HG02588 (cell line): ENCODE results near the gene SSNA1.
A peak's percentile ranks its signal among the peaks of the same experiment; 100 is the strongest.

Source experiments
- ATAC-seq: cut with Tn5 transposase; IDR thresholded peaks from one replicate; pipeline ENCODE4 v1.9.1; 2021; ENCODE audit warnings: mild to moderate bottlenecking, moderate library complexity; ENCODE audit not compliant: unreplicated experiment

The SSNA1 gene

DNA sequence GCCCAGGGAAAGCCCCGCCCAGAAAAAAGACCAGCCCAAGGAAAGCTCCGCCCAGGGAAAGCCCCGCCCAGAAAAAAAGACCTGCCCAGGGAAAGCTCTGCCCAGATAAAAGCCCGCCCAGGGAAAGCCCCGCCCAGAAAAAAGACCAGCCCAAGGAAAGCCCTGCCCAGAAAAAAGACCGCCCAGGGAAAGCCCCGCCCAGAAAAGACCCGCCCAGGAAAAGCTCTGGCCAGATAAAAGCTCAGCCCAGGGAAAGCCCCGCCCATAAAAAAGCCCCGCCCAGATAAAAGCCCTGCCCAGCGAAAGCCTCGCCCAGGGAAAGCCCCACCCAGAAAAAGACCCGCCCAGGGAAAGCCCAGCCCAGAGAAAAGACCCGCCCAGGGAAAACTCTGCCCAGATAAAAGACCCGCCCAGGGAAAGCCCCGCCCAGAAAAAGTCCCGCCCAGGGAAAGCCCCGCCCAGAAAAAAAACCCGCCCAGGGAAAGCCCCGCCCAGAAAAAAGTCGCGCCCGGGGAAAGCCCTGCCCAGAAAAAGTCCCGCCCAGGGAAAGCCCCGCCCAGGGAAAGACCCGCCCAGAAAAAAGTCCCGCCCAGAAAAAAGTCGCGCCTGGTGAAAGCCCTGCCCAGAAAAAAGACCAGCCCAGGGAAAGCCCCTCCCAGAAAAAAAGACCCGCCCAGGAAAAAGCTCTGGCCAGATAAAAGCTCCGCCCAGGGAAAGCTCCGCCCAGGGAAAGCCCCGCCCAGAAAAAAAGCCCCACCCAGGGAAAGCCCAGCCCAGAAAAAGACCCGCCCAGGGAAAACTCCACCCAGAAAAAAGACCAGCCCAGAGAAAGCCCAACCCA lies 37.6 kb upstream of the SSNA1 start:
- ATAC-seq: peak; percentile 35

DNA sequence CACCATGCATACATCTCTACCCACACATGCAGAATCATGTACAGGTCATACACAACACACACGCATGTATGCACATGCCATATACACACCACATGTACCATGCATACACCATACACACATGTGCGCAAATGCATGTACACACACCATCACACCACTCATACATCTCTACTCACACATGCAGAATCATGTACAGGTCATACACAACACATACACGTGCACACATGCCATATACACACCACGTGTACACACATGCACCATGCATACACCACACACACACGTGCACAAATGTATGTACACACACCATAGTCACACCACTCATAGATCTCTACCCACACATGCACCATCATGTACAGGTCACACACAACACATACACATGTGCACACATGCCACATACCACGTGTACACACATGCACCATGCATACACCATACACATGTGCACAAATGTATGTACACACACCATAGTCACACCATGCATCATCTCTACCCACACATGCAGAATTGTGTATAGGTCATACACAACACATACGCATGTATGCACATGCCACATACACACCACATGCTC lies 35.6 kb upstream of the SSNA1 start:
- no peak for ATAC-seq

DNA sequence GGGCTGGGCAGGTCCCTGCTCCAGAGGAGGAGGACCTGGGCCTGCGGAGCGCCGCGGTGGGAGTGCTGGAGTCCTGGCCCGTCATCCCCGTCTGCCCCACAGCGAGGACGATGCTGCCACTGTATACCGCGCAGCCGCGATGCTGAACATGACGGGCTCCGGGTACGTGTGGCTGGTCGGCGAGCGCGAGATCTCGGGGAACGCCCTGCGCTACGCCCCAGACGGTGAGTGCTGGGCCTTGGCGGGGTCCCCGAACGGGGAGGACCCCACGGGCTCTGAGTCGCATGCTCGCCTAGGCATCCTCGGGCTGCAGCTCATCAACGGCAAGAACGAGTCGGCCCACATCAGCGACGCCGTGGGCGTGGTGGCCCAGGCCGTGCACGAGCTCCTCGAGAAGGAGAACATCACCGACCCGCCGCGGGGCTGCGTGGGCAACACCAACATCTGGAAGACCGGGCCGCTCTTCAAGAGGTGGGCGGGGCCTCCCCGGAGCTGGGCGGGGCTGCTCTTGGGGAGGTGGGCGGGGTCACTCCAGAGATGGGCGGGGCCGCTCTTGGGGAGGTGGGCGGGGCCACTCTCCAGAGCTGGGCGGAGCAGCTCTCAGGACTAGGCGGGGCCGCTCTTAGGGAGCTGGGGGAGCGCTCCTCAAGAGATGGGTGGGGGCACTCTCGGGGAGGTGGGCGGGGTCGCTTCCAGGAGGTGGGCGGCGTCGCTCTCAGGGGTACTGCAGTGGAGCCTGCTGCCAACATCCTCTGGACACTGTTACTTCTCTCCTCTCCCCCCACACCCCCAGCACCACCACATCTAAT lies 31.7 kb upstream of the SSNA1 start:
- no peak for ATAC-seq

DNA sequence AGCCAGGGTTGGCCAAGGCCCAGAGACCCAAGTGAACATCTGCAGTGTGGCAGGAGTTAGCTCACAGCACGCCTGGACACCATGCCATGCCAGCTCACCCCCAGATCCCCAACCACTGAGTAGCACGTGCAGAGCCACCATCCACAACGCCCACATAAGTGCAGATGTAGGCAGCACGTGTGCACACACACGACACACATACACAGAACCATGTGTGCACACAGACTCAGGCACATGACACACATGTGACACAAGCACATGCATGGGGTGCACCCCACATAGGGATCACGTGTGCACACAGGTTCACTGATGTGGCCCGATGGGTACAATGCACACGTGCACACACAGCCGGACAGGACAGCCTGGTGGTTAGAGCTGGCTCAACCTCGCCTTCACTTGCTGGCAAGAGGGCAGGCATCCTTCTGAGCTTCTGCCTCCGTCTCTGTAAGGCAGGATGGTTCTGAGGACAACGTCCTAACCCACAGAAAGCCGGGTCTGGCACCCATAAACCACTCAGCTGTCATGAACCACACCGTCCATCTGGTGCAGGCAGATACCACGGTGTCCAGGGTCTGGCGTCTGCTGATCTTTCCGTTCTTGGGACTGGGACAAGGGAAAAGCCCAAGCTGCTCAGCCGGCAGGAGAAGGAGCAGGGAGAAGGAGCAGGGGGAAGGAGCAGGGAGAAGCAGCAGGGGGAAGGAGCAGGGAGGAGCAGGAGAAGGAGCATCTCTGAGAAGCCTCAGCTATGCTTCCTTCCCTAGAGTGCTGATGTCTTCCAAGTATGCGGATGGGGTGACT lies 30.7 kb upstream of the SSNA1 start:
- ATAC-seq: no peak

DNA sequence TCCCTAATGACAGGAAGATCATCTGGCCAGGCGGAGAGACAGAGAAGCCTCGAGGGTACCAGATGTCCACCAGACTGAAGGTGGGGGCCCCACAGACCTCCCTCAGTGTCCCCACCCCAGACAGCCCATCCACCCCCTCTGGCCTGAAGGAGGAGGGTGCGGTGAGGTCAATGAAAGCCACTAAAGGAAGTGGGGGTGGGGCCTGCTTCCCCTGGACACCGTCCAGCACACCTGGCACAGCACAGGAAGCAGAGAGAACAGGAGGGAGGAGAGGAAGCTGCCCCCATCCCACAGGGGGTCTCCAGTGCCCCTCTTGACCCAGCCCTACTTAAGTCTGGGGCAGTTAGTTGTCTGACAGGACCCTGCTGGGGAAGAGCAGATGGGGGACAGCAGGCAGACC lies 29.9 kb upstream of the SSNA1 start:
- no peak for ATAC-seq

DNA sequence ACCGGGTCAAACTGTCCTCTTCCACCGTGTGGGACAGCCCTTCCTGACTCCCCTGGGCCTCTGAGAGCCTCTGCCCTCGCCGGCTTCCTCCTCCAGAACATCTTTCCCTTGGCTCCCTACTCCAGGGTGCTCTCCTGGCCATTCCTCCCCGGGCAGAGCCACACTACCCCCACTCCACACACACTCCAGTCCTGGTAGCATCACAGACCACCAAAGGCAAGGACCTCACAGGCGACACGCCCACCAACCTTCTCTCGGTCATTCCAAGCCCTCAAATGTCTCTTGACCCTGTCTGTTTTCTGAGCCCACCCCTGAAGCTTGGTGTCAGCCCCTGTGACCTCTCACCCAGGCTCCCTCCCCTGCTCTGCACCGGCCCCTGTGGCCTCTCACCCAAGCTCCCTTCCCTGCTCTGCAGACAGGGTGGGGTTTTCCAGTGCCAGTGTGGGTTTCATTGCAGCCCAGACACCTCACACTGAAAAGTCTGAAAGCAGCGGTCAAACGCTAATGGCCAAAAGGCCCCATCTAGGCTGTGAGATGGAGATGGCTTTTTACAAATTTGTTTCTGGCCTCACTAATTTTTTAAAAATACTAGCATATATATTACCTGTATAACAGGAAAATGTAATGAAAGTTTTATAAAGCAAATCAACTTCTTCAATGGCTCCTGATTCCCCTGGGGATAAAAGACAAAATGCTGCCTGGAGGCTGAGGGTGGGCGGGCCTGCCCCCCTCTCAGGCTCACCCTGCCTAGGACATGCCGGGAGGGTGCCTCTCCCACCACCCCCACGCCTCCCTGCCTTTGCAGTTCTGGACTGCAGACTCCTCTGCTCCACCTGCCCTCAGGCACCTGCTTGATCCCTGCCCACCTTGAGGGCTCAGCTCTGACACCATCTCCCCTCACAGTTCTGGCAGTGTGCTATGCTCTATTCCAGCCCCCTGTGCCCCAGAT lies 29.1 kb upstream of the SSNA1 start:
- ATAC-seq: no peak

DNA sequence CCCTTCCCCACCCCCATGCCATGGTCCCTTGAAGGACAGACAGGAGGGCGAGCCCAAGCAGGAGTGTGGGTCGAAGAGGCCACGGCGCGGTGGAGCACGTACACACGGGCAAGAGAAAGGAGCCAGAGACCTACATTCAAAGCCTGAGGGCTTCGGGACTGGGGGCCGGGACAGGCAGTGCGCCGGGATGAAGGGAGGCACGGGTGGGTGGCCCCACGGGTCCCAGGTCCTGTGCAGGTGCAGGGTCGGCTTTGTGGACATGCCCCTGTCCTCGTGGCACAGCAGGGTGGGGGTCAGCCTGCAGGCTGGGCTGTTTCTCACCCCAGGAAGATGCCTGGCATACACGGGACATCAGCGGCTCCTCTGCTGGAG lies 28.4 kb upstream of the SSNA1 start:
- ATAC-seq: no peak

DNA sequence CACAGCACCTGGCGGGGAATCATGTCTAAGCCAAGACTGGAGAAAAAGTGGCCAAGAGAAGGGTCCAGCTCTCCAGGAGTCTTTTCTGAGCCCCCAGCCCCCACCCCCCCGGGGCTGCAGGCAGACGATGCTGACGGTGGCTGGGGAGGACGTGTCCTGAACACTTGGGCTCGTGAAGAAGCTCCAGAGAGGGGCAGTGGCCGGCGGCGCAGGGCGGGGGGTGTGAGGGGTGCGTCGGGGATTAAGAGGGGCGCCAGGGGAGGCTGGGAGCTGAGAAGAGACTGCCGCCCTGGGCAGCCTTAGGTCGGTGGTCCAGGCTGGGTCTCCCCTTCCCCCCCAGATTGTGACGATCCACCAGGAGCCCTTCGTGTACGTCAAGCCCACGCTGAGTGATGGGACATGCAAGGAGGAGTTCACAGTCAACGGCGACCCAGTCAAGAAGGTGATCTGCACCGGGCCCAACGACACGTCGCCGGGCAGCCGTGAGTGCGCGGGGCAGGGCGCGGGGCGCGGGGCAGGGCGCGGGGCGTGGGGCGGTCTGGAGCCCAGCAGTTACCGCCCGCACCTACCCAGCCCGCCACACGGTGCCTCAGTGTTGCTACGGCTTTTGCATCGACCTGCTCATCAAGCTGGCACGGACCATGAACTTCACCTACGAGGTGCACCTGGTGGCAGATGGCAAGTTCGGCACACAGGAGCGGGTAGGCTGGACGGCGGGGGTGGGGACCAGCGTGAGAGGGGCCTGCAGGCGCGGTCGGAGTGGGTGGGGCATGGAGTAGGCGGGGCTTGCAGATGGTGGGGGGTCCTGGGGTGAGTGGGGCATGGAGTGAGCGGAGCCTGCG lies 27.5 kb upstream of the SSNA1 start:
- ATAC-seq: no peak

DNA sequence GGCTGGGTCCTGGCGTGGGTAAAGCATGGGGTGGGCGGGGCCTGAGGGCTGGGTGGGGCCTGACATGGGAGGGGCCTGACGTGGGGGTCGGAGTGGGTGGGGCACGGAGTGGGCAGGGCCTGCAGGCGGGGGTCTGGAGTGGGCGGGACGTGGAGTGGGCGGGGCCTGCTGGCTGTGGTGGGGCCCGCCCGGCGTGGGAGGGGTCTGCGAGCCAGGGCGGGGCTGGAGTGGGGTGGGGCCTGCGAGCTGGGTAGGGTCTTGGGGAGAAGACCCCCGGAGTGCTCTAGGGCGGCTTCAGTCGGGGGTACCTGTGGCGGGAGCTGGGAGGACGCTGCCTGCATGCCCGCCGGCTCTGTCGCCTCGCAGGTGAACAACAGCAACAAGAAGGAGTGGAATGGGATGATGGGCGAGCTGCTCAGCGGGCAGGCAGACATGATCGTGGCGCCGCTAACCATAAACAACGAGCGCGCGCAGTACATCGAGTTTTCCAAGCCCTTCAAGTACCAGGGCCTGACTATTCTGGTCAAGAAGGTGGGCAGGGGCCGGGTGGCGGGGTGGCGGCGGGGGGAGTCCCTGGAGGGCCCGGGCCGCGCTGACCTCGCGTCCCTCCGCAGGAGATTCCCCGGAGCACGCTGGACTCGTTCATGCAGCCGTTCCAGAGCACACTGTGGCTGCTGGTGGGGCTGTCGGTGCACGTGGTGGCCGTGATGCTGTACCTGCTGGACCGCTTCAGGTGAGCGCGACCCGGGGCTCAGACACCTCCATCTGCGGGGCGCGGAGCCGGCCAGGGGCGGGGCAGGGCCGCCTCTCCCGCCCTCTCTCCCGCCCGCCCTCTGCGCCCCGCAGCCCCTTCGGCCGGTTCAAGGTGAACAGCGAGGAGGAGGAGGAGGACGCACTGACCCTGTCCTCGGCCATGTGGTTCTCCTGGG lies 26.7 kb upstream of the SSNA1 start:
- no peak for ATAC-seq

DNA sequence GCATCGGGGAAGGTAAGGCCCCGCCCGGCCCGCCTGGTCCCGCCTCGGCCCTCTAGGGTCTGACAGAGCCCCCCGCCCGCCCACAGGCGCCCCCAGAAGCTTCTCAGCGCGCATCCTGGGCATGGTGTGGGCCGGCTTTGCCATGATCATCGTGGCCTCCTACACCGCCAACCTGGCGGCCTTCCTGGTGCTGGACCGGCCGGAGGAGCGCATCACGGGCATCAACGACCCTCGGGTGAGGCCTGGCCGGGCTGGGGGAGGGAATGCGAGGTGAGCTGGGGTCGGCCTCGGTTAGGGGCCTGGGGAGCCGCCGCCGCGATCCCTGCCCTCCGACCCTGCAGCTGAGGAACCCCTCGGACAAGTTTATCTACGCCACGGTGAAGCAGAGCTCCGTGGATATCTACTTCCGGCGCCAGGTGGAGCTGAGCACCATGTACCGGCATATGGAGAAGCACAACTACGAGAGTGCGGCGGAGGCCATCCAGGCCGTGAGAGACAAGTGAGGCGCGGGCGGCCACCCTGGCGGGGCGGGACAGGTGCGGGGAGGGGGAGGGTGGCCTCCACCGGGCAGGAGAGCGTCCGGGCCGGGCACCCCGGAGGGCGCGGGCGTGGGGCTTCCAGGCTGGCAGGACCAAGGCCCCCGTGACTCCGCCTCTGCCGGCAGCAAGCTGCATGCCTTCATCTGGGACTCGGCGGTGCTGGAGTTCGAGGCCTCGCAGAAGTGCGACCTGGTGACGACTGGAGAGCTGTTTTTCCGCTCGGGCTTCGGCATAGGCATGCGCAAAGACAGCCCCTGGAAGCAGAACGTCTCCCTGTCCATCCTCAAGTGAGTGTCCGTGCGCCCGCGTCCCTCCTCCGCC lies 25.7 kb upstream of the SSNA1 start:
- no peak for ATAC-seq

DNA sequence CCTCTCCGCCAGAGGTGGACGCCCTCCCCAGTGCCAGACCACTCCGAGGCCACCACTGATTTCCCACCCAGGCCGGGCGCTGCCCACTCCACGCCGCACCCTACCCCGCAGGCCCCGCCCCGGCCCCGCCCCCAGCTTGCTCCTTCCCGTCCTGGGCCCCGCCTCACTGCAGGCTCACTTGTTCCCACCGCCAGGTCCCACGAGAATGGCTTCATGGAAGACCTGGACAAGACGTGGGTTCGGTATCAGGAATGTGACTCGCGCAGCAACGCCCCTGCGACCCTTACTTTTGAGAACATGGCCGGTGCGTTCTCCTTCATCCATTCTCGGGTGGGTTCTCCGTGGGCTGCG lies 25.1 kb upstream of the SSNA1 start:
- no peak for ATAC-seq

DNA sequence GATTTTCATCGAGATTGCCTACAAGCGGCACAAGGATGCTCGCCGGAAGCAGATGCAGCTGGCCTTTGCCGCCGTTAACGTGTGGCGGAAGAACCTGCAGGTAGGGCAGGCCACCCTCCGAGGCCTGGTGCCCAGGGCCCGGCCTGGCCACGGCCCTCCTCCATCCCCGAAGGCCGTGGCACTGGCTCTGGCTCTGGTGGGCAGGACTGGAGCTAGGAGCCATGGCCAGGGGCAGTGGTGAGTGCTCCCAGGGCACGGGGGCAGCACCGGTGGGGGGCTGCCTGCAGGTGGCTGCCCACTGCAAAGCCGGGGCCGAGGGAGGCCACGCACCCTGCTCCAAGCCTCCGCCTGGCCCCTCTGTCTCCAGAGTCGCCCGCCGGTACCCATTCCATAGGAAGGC lies 24.7 kb upstream of the SSNA1 start:
- ATAC-seq: no peak

DNA sequence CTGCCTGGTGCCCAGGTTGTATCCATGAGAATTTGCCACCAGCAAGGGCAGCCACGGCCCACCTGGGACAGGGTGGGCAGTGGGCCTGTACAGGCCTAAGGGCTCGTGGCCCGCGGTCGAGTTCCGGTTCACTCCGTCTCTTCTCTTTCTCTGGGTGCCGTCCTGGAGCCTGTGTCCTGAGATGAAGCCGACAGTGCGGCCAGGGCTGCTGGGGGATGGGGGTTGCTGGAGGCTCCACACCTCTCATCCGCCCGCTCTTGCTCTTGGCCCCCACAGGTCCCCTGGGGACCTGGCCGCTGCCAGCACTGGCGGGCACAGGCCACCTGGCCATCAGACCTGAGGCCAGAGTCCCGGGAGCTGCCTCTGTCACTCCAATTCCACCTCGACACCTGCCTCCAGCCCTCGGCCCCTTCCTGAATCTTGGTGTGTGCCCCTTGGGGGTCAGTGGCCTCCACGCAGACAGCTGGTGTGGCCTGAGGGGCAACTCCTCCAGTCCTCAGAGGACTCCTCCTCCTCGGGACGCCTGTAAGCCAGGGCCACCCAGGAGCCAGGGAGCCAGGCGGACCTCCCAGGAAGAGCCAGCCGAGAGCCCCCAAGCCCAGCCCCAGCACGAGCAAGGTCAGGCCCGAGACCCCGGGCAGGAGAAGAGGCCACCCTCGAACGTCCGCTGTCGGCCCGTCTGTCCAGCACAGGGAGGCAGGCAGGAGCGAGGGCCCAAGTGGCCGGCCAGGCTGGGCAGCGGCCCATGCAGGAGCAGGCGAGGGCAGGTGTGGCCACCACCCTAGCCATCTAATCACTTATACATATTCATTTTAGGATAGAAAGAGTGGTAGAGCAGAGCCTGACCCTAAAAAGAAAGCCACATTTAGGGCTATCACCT lies 23.9 kb upstream of the SSNA1 start:
- ATAC-seq: no peak

DNA sequence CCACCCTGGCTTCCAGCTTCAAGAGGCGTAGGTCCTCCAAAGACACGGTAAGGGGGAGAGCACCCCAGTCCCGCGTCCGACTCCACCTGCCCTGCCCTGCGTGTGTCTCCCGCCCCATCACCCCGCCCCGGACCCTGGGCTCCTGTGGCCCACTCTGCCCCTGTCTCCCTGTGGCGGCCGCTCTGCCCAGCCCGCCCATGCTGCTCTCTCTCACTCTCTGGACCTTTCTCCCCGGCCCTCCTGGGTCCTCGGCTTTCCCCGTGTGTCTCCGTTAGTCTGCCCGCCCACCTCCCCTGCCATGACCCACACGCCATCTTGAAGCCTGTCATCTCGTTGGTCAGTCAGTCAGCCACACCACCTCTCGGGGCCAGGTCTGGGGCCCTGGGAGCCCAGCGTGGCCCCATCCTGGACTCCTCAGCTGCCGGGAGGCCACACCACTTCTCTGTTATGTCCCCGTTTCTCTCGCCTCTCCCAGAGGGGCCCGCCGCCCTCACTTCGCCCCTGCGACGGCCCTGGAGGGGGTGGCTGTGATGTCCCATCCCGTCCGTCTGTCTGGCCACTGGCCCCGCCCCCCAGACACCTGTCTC lies 23.1 kb upstream of the SSNA1 start:
- ATAC-seq: no peak

DNA sequence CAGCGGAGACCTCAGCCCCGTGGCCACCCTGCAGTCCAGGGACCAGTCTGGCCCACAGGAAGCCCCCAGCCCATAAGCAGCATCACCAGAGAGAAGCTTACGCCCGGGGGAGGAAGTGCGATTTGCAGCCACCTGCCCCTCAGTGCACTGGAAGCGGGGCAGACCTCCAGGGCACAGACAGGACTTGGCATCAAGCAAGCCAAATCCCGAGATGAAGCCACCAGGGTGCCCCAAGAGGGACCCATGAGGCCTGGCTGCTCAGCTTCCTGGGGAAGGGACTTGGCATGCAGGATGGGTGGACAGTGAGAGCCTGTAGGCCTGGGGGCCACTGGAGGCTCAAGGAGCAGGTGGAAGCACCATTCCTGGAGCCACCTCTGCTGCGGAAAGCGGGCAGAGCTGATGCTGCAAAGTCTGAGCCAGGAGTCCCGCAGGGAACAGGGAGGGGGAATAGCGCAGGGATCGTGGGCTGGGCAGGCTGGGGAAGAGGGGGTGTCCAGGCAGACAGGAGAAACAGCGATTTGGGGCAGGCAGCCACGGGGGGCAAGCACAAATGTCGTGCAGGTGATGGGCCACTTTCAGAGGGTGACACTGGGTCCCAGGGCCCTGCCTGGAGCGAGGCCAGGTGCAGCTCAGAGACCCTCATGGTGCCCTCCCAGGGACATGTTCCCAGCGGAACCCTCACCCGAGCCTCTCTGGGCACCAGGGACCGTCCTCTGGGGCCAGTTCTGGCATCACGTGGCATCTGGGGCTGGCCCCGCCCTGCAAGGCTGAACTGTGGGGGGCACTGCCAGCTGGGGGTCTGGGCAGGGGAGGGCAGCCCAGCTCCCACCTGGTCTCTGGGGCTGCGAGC lies 21.9 kb upstream of the SSNA1 start:
- ATAC-seq: no peak
